Endothelial cell (in vitro differentiated cells): Measurements from ENCODE around the gene ZNF469. TPM values are rescaled to one million over a fixed set of nuclear protein-coding genes. Genes with fewer than 3 reads are reported as not detected.

ENCODE experiments used
- DNase-seq: peaks from one replicate; pipeline ENCODE4 v3.0.0; 2021; ENCODE audit warnings: low spot score
- H3K27ac Mint-ChIP-seq: one replicate; pipeline ENCODE4 v1.8.0; 2021; ENCODE audit warnings: mixed read lengths, inconsistent platforms; ENCODE audit not compliant: unreplicated experiment
- H3K27me3 Mint-ChIP-seq: one replicate; pipeline ENCODE4 v1.8.0; 2021; ENCODE audit warnings: mild to moderate bottlenecking, moderate library complexity, mixed read lengths, inconsistent platforms; ENCODE audit not compliant: unreplicated experiment
- H3K36me3 Mint-ChIP-seq: one replicate; pipeline ENCODE4 v1.8.0; 2021; ENCODE audit warnings: mild to moderate bottlenecking, low read depth, mixed read lengths, inconsistent platforms; ENCODE audit not compliant: unreplicated experiment
- H3K4me1 Mint-ChIP-seq: one replicate; pipeline ENCODE4 v1.8.0; 2021; ENCODE audit warnings: mild to moderate bottlenecking, mixed read lengths, inconsistent platforms; ENCODE audit not compliant: unreplicated experiment
- H3K4me3 Mint-ChIP-seq: one replicate; pipeline ENCODE4 v1.8.0; 2021; ENCODE audit warnings: mild to moderate bottlenecking, mixed read lengths, inconsistent platforms; ENCODE audit not compliant: unreplicated experiment
- H3K9me3 Mint-ChIP-seq: one replicate; pipeline ENCODE4 v1.8.0; 2021; ENCODE audit warnings: mixed read lengths, inconsistent platforms; ENCODE audit not compliant: unreplicated experiment
- CTCF ChIP-seq: fragments of 200-600 bp; sonication (generic); IDR thresholded peaks from one replicate; pipeline ENCODE4 v1.5.0; 2021; ENCODE audit warnings: antibody characterized with exemption; ENCODE audit not compliant: unreplicated experiment
- total RNA-seq: library from RNA; stranded (reverse); fragmentation: NEBNext Ultra II Directional; extraction: Animal tissue kit (Norgen Biotek cat#: 25700); gene quantifications from one replicate; pipeline ENCODE4 v1.2.1, GENCODE V29; 2021; ENCODE audit not compliant: unreplicated experiment

ZNF469 gene
- total RNA-seq, 1 donor from 2014 or later = 14.7 TPM

- Mint-ChIP-seq H3K4me1 (no peaks in the 10 kb centered on the region), H3K27ac (no peak overlapping the region)
Observed at GRCh38 chr16:88389621-88390160, 6.9 kb downstream of the ZNF469 start.

GRCh38 chr16:88390265-88390664 is 7.5 kb downstream of the ZNF469 start:
- DNase-seq = no peak
- peaks cover 14% of the 10 kb centered on the region for H3K27me3 Mint-ChIP-seq
- no peak for TF ChIP-seq CTCF
- H3K4me1 Mint-ChIP-seq = no peaks in the 10 kb centered on the region
- no peaks in the 10 kb centered on the region for H3K9me3 Mint-ChIP-seq
- no peak overlapping the region for H3K4me3 Mint-ChIP-seq
- no peak overlapping the region for H3K27ac Mint-ChIP-seq
- no peaks in the 10 kb centered on the region for H3K36me3 Mint-ChIP-seq

More at GRCh38 chr16:88389621-88390160, 6.9 kb downstream of the ZNF469 start:
- H3K4me3 Mint-ChIP-seq = no peak overlapping the region
- DNase-seq = no peak
- no peaks in the 10 kb centered on the region for H3K36me3 Mint-ChIP-seq
- TF ChIP-seq CTCF = no peak
- no peaks in the 10 kb centered on the region for H3K9me3 Mint-ChIP-seq
- H3K27me3 Mint-ChIP-seq = peaks cover 20% of the 10 kb centered on the region

GRCh38 chr16:88390735-88391134 is 8.0 kb downstream of the ZNF469 start:
- no peaks in the 10 kb centered on the region for H3K9me3 Mint-ChIP-seq
- H3K27ac Mint-ChIP-seq = no peak overlapping the region
- H3K36me3 Mint-ChIP-seq = no peaks in the 10 kb centered on the region
- H3K27me3 Mint-ChIP-seq = peaks cover 11% of the 10 kb centered on the region
- H3K4me3 Mint-ChIP-seq = no peak overlapping the region
- no peaks in the 10 kb centered on the region for H3K4me1 Mint-ChIP-seq
- no peak for TF ChIP-seq CTCF
- no peak for DNase-seq

- no peaks in the 10 kb centered on the region for H3K36me3 Mint-ChIP-seq
- H3K27me3 Mint-ChIP-seq = peaks cover 12% of the 10 kb centered on the region
- H3K27ac Mint-ChIP-seq = no peak overlapping the region
- no peaks in the 10 kb centered on the region for H3K4me1 Mint-ChIP-seq
- no peaks in the 10 kb centered on the region for H3K9me3 Mint-ChIP-seq
- no peak overlapping the region for H3K4me3 Mint-ChIP-seq
- no peak for DNase-seq
- TF ChIP-seq CTCF = no peak
Observed at GRCh38 chr16:88391144-88391850, 8.5 kb downstream of the ZNF469 start.

DNA sequence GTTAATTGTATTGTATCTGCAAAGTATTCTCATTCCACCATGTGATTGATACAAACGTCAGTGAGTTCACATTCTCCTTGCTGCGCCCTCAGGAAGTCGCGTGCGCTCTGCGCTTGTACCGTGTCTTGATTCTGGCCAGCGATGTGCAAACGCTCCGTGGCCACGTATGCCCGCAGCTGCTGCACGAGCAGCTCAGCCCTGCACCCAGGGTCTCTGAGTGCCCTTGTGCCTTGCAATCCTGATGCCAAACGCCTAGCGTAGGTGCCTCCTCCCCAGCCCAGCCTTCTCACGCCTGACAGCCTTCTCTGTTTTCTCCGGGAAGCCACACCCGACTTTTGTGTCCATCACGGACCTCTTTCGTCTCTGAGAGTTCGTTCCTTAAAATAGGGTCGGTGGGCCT is 9.4 kb downstream of the ZNF469 start:
- H3K36me3 Mint-ChIP-seq = no peaks in the 10 kb centered on the region
- H3K9me3 Mint-ChIP-seq = no peaks in the 10 kb centered on the region
- no peak overlapping the region for H3K4me3 Mint-ChIP-seq
- H3K4me1 Mint-ChIP-seq = no peaks in the 10 kb centered on the region
- no peak overlapping the region for H3K27ac Mint-ChIP-seq
- no peak for TF ChIP-seq CTCF
- peaks cover 12% of the 10 kb centered on the region for H3K27me3 Mint-ChIP-seq
- no peak for DNase-seq
